PFSK-1 (cell line): ENCODE results near the gene FAR1.

Source experiments
- POLR2AphosphoS5 ChIP-seq: IDR thresholded peaks from 2 replicates; pipeline ENCODE4 v1.6.1; 2012; ENCODE audit warnings: low read depth, mild to moderate bottlenecking, control low read depth, low read length, moderate library complexity
- REST ChIP-seq, 2 experiments: IDR thresholded peaks; 2 replicates each; pipeline versions ENCODE4 v1.6.1 to v1.8.0; 2011 to 2012; ENCODE audit warnings: low read depth in 2 of 2, low read length in 2 of 2, control low read depth in 1 of 2, inconsistent platforms in 1 of 2, mild to moderate bottlenecking in 1 of 2, moderate library complexity in 1 of 2; ENCODE audit not compliant: insufficient read depth in 1 of 2
- TAF1 ChIP-seq: IDR thresholded peaks from 2 replicates; pipeline ENCODE4 v1.6.1; 2012; ENCODE audit warnings: low read length, control low read depth, borderline replicate concordance; ENCODE audit not compliant: insufficient read depth

DNA sequence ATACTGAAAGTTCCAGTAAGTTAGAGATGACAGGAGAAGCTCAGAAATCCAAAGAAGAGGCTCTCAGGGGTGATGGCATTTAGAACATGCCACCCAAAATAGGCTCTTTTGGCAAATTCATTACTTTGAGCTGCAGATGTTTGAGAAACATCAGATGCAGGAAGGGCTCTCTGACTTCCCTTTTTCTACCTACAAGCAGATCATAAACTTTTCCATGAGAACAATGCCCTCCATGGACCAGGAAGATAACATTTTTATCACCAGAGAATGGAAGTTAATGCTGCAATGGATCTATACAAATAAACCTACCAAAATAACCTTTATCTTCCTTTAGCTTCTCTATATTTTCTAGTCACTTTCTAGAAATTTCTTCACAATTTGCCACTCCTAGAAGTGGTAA is 32.7 kb upstream of the FAR1 start:
- TF ChIP-seq POLR2AphosphoS5 (no peak), REST (IDR thresholded peaks at IDR 0.05; ENCODE audit: insufficient read depth in 1 of 2, low read depth in 2 of 2, low read length in 2 of 2) (no peak), TAF1 (no peak)
